K562 (cell line): ENCODE results near the gene IL6R. TPM values are rescaled to one million over a fixed set of nuclear protein-coding genes. Genes with fewer than 3 reads are reported as not detected.

Source experiments
- ATAC-seq: fragments of 200-7000 bp; cut with Tn5 transposase; 3 replicates; pipeline ENCODE4 v1.9.1; 2020; ENCODE audit warnings: moderate library complexity
- BruUV-seq: library from RNA; stranded (reverse); fragments of 400-500 nt; replicated peaks from 2 replicates; lab custom pipeline; 2021; lab: Mats Ljungman, UMichigan
- CTCF ChIA-PET: fragments of 300-600 bp; formaldehyde crosslinking; extraction: SDS; loops from one replicate; lab custom pipeline; 2021; ENCODE audit warnings: low intra/inter-chr PET ratio; lab: Yijun Ruan, JAX
- POLR2A ChIA-PET: fragments of 300-600, 350-650 bp; sonication (Branson Sonifier 250); formaldehyde crosslinking; extraction: SDS; loops from one replicate; lab custom pipeline; 2021; ENCODE audit warnings: antibody characterized with exemption, inconsistent platforms; lab: Yijun Ruan, JAX
- DNase-seq, 4 experiments: peaks; one replicate each; pipeline versions ENCODE4 v3.0.0 to v3.0.0-alpha.2; 2011 to 2018; ENCODE audit warnings: low spot score in 3 of 4, mixed read lengths in 3 of 4; ENCODE audit errors: extremely low read depth in 1 of 4
- FAIRE-seq: peaks from 2 replicates; lab custom pipeline; 2011; peaks lifted over from hg19 to GRCh38; lab: Jason Lieb, UNC
- H2AFZ ChIP-seq: 2 replicates; pipeline ENCODE4 v1.6.0; 2011; ENCODE audit warnings: low read depth, low read length, control low read depth, inconsistent platforms
- H3K27ac ChIP-seq: fragments of 200-600 bp; 3 replicates; pipeline ENCODE4 v1.8.0; 2011; ENCODE audit warnings: low read depth, mild to moderate bottlenecking, control low read depth, inconsistent platforms, low read length, moderate library complexity, mixed read lengths; ENCODE audit errors: extremely low read depth
- H3K27me3 ChIP-seq, 2 experiments: fragments of 300-600 bp in 1 of 2; 2 replicates in 1 of 2; 3 replicates in 1 of 2; pipeline versions ENCODE4 v1.6.0 to v1.8.0; 2011; ENCODE audit warnings: inconsistent platforms in 2 of 2, low read length in 2 of 2, mild to moderate bottlenecking in 1 of 2, mixed read lengths in 1 of 2, moderate library complexity in 1 of 2; ENCODE audit not compliant: control insufficient read depth in 2 of 2, insufficient read depth in 2 of 2
- H3K36me3 ChIP-seq: fragments of 300-600 bp; 3 replicates; pipeline ENCODE4 v1.8.0; 2011; ENCODE audit warnings: mild to moderate bottlenecking, low read length, inconsistent platforms; ENCODE audit not compliant: control insufficient read depth, insufficient read depth
- H3K4me1 ChIP-seq, 2 experiments: fragments of 200-600 bp in 1 of 2; replicated peaks in 1 of 2; 2 replicates in 1 of 2; 3 replicates in 1 of 2; pipeline versions ENCODE4 v1.5.1 to v1.8.0; 2011; ENCODE audit warnings: inconsistent platforms in 2 of 2, low read length in 2 of 2, mild to moderate bottlenecking in 1 of 2, mixed read lengths in 1 of 2, moderate library complexity in 1 of 2; ENCODE audit not compliant: control insufficient read depth in 2 of 2, insufficient read depth in 2 of 2
- H3K4me2 ChIP-seq: 2 replicates; pipeline ENCODE4 v1.6.1; 2011; ENCODE audit warnings: low read length, control low read depth, inconsistent platforms, mixed read lengths; ENCODE audit not compliant: insufficient read depth
- H3K4me3 ChIP-seq: fragments of 200-600 bp; sonication (generic), shearing (Covaris generic); 2 replicates; pipeline ENCODE4 v1.5.1; 2016; ENCODE audit warnings: control low read depth, inconsistent platforms
- H3K79me2 ChIP-seq: fragments of 200-600 bp; 3 replicates; pipeline ENCODE4 v1.8.0; 2011; ENCODE audit warnings: low read length, inconsistent platforms; ENCODE audit not compliant: control insufficient read depth, insufficient read depth
- H3K9ac ChIP-seq, 2 experiments: 2 replicates each; pipeline versions ENCODE4 v1.6.0 to v1.6.1; 2011; ENCODE audit warnings: low read depth in 2 of 2, low read length in 2 of 2, control low read depth in 1 of 2, inconsistent platforms in 1 of 2, mild to moderate bottlenecking in 1 of 2, mixed read lengths in 1 of 2; ENCODE audit not compliant: insufficient read depth in 1 of 2
- H3K9me1 ChIP-seq: one replicate; pipeline ENCODE4 v1.6.0; 2011; ENCODE audit warnings: inconsistent platforms, mild to moderate bottlenecking, low read length, moderate library complexity; ENCODE audit not compliant: control insufficient read depth, insufficient read depth
- H3K9me3 ChIP-seq: replicated peaks from 2 replicates; pipeline ENCODE4 v1.5.1; 2011; ENCODE audit warnings: low read depth, low read length, inconsistent platforms; ENCODE audit not compliant: control insufficient read depth, insufficient read depth
- H4K20me1 ChIP-seq: replicated peaks from 2 replicates; pipeline ENCODE4 v1.6.1; 2011; ENCODE audit warnings: low read length, inconsistent platforms, mixed read lengths; ENCODE audit not compliant: control insufficient read depth, insufficient read depth
- ARID1B ChIP-seq: fragments of 450-650 bp; IDR thresholded peaks from 2 replicates; pipeline ENCODE4 v1.6.1; 2016; ENCODE audit warnings: antibody characterized with exemption, mild to moderate bottlenecking, inconsistent platforms
- EHMT2 ChIP-seq: fragments of 450-650 bp; IDR thresholded peaks from 2 replicates; pipeline ENCODE4 v1.6.1; 2018; ENCODE audit warnings: antibody characterized with exemption
- FOSL1 ChIP-seq: fragments of 200-800 bp; sonication (Bioruptor generic); conservative IDR thresholded peaks from 2 replicates; pipeline ENCODE4 v1.6.1; 2016; ENCODE audit warnings: missing genetic modification characterization, missing compliant biosample characterization
- JUN ChIP-seq, 2 experiments: sonication (generic) in 1 of 2; formaldehyde crosslinking in 1 of 2; IDR thresholded peaks; 2 replicates each; pipeline versions ENCODE4 v1.6.1 to v1.8.0; 2012 to 2022; ENCODE audit warnings: borderline replicate concordance in 2 of 2, mild to moderate bottlenecking in 2 of 2, improper control_type of control experiment in 1 of 2, low read depth in 1 of 2, low read length in 1 of 2, missing genetic modification reagents in 1 of 2
- JUNB ChIP-seq: fragments of 450-650 bp; formaldehyde crosslinking; conservative IDR thresholded peaks from 2 replicates; pipeline ENCODE4 v1.4.0; 2020; ENCODE audit warnings: mild to moderate bottlenecking
- JUND ChIP-seq, 2 experiments: IDR thresholded peaks; 2 replicates in 1 of 2; 3 replicates in 1 of 2; pipeline ENCODE4 v1.6.1; 2011; ENCODE audit warnings: borderline replicate concordance in 2 of 2, low read depth in 2 of 2, low read length in 2 of 2, improper control_type of control experiment in 1 of 2, missing biosample characterization in 1 of 2, missing genetic modification characterization in 1 of 2, missing genetic modification reagents in 1 of 2
- MIER1 ChIP-seq: fragments of 450-650 bp; IDR thresholded peaks from 2 replicates; pipeline ENCODE4 v1.6.1; 2016; ENCODE audit warnings: antibody characterized with exemption, mild to moderate bottlenecking, low read depth
- PCBP1 ChIP-seq: fragments of 200-400 bp; formaldehyde crosslinking; IDR thresholded peaks from 2 replicates; pipeline ENCODE4 v1.6.1; 2018; ENCODE audit warnings: mild to moderate bottlenecking, low read depth, low read length; ENCODE audit not compliant: poor library complexity, severe bottlenecking
- POLR3A ChIP-seq: IDR thresholded peaks from 2 replicates; pipeline ENCODE4 v1.6.1; 2011; ENCODE audit warnings: borderline replicate concordance, mild to moderate bottlenecking, moderate library complexity; ENCODE audit not compliant: insufficient read length, insufficient read depth; ENCODE audit errors: extremely low read depth
- PTBP1 ChIP-seq: fragments of 200-400 bp; formaldehyde crosslinking; IDR thresholded peaks from 2 replicates; pipeline ENCODE4 v1.6.1; 2017; ENCODE audit warnings: low read depth, low read length
- RB1 ChIP-seq: fragments of 450-650 bp; IDR thresholded peaks from 2 replicates; pipeline ENCODE4 v1.6.1; 2017; ENCODE audit warnings: low read depth, mild to moderate bottlenecking
- RBM15 ChIP-seq: fragments of 200-400 bp; formaldehyde crosslinking; IDR thresholded peaks from 2 replicates; pipeline ENCODE4 v1.6.1; 2018; ENCODE audit warnings: mild to moderate bottlenecking, low read length, moderate library complexity; ENCODE audit not compliant: insufficient read depth
- RFX7 ChIP-seq: fragments of 250-450 bp; sonication (Bioruptor Pico); IDR thresholded peaks from 2 replicates; pipeline ENCODE4 v1.5.1; 2021; ENCODE audit warnings: mild to moderate bottlenecking
- SIN3B ChIP-seq: fragments of 450-650 bp; IDR thresholded peaks from 2 replicates; pipeline ENCODE4 v1.6.1; 2017; ENCODE audit warnings: low read depth, mild to moderate bottlenecking, moderate library complexity
- SMARCA4 ChIP-seq: fragments of 450-650 bp; IDR thresholded peaks from 2 replicates; pipeline ENCODE4 v1.6.1; 2016
- SOX6 ChIP-seq: fragments of 450-650 bp; IDR thresholded peaks from 2 replicates; pipeline ENCODE4 v1.6.1; 2014; ENCODE audit warnings: mild to moderate bottlenecking
- TGIF2 ChIP-seq: sonication (generic); formaldehyde crosslinking; IDR thresholded peaks from 2 replicates; pipeline ENCODE4 v1.8.1; 2022; ENCODE audit warnings: mild to moderate bottlenecking, missing genetic modification reagents, moderate library complexity
- WGBS: fragments of 100-300 bp; shearing (Covaris generic); methylation state at CpG from one replicate; pipeline ENCODE4 v1.1.6; 2016; ENCODE audit warnings: low coverage, mixed read lengths; ENCODE audit not compliant: insufficient coverage; ENCODE audit errors: missing lambda C conversion rate; 5-methylcytosine and 5-hydroxymethylcytosine counted together
- in situ Hi-C: fragments of 300-500 bp; cut with MboI; formaldehyde crosslinking; loops from 4 replicates; pipeline ENCODE4 v1.15.0; 2018; ENCODE audit warnings: inconsistent platforms, mixed read lengths
- intact Hi-C: fragments of 100-400 bp; cut with micrococcal nuclease; formaldehyde crosslinking; loops from 2 replicates; pipeline ENCODE4 v1.14.2; 2022
- polyA plus RNA-seq, 8 experiments: library from polyadenylated mRNA; depleted of rRNA in 4 of 8; stranded (reverse) in 5 of 8; unstranded in 3 of 8; fragments of >200 nt; fragmentation: Nextera tagmentation in 2 of 8; fragmentation: Illumina TruSeq in 1 of 8; extraction: Ambion mirVana in 2 of 8; extraction: Trizol in 1 of 8; gene quantifications; 2 replicates each; pipeline versions ENCODE4 v1.2.1 to v1.2.3, GENCODE V29; 2011 to 2014; ENCODE audit warnings: inconsistent platforms in 1 of 8, missing spikeins in 1 of 8
- total RNA-seq, 7 experiments: library from RNA; depleted of rRNA in 6 of 7; stranded (reverse); fragments of >200 nt in 6 of 7; fragmentation: Illumina TruSeq in 2 of 7; extraction: Trizol in 2 of 7; gene quantifications; 2 replicates each; pipeline versions ENCODE4 v1.2.1 to v1.2.3, GENCODE V29; 2011 to 2021; ENCODE audit warnings: low replicate concordance in 1 of 7
- TF ChIP-seq, protein P1 (sequence below), 2 experiments: fragments of 450-650 bp in 1 of 2; sonication (generic) in 1 of 2; formaldehyde crosslinking in 1 of 2; IDR thresholded peaks in 1 of 2; conservative IDR thresholded peaks in 1 of 2; 2 replicates each; pipeline versions ENCODE4 v1.6.1 to v1.8.1; 2016 to 2023; ENCODE audit warnings: mild to moderate bottlenecking in 2 of 2, moderate library complexity in 2 of 2, inconsistent platforms in 1 of 2, missing genetic modification reagents in 1 of 2
- TF ChIP-seq, protein P2 (sequence below): sonication (generic); formaldehyde crosslinking; IDR thresholded peaks from 2 replicates; pipeline ENCODE4 v1.8.0; 2022; ENCODE audit warnings: mild to moderate bottlenecking, missing genetic modification reagents

IL6R gene
- total and polyA plus RNA-seq, 9 of the 15 experiments (the other 6 are each of a cell fraction or from before 2014, with no cell fraction given) = 0.05 to 1.1 (median 0.11) TPM; not detected in 2

DNA sequence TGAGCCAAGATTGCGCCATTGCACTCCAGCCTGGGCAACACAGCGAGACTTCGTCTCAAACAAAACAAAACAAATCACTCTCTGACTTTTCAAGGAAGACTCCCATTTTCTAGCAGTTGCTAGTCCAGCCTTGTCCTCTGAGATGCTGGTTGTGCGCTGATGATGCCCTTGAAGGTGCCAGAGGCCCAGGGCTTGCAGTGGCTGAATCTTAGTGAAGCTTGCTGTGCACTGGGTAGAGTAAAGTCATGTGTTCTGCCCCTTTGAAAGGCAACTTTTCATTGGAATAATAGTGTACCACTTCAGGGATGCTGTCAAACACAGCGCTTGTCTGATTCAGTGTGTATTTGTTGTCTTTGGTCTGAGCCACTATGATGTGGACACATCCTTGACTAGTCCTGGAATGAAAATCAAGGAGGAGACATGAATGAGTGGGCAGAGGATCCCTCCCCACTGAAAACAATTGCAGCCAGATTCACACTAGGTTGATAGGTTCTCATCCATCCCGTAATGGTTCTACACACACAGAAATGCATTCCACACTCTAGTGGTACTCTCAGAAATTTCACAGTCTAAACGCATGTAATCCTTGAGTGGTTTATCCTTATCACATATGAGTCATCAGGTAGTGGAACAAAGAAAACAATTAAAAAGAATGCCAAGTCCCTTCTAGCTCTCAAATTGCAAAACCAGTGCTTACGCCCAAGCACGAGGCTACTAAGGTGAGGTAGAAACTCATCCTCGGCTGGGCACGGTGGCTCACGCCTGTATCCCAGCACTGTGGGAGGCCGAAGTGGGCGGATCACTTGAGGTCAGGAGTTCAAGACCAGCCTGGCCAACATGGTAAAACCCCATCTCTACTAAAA, 79.0 kb downstream of the IL6R start:
- ATAC-seq (no peak; the same call in 2 of the 3 replicates), DNase-seq (no peak), FAIRE-seq (no peak)
- Histone ChIP-seq H3K4me2 (no peak overlapping the region), H3K9me3 (no peaks in the 10 kb centered on the region), H3K4me3 (no peak overlapping the region), H3K27ac (no peak overlapping the region), H3K79me2 (no peaks in the 10 kb centered on the region), H3K4me1 (peaks cover 5% of the 10 kb centered on the region in 2 experiments; a peak in 4 of 5 replicates), H2AFZ (no peak overlapping the region), H3K9ac (no peak overlapping the region), H3K9me1 (no peaks in the 10 kb centered on the region), H3K36me3 (no peaks in the 10 kb centered on the region), H3K27me3 (peaks cover 3 to 7% of the 10 kb centered on the region in 2 experiments; a peak in 1 of 5 replicates), H4K20me1 (no peaks in the 10 kb centered on the region)
- POLR2A ChIA-PET = no interaction called here
- WGBS = 23% methylated on average over 14 of the region's 14 CpGs
- in situ Hi-C loops = no loop called here
- intact Hi-C loops = loop anchor here (5.0 kb wide), 1 partner anchor 393 kb away; no protein-coding TSS in a partner anchor
- no TSS peak for BruUV-seq
- CTCF ChIA-PET = no interaction called here
- TF ChIP-seq SIN3B = no peak
- TF ChIP-seq MIER1 = no peak
- peak; percentile 56 for TF ChIP-seq JUN (IDR thresholded peaks at IDR 0.05; ENCODE audit: borderline replicate concordance, low read depth, low read length)
- no peak for TF ChIP-seq JUN (CRISPR knock-in tag; IDR thresholded peaks at IDR 0.05; ENCODE audit: borderline replicate concordance)
- TF ChIP-seq SMARCA4 = peak; percentile 42; the same call in 1 of the 2 replicates
- TF ChIP-seq PTBP1 = no peak
- TF ChIP-seq JUND (IDR thresholded peaks at IDR 0.05; ENCODE audit: borderline replicate concordance, low read depth, low read length) = peak; percentile 85
- peak; percentile 80; the same call in 1 of the 3 replicates for TF ChIP-seq JUND (tag; IDR thresholded peaks at IDR 0.05; ENCODE audit: borderline replicate concordance, low read depth, low read length)
- TF ChIP-seq, protein P1, sequence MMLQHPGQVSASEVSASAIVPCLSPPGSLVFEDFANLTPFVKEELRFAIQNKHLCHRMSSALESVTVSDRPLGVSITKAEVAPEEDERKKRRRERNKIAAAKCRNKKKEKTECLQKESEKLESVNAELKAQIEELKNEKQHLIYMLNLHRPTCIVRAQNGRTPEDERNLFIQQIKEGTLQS (IDR thresholded peaks at IDR 0.05) = peak; percentile 87
- TF ChIP-seq, protein P1 (CRISPR knock-in tag; conservative IDR thresholded peaks at IDR 0.05) = no peak
- TF ChIP-seq ARID1B = peak; percentile 56
- peak; percentile 81 for TF ChIP-seq SOX6
- TF ChIP-seq PCBP1 = no peak
- TF ChIP-seq, protein P2, sequence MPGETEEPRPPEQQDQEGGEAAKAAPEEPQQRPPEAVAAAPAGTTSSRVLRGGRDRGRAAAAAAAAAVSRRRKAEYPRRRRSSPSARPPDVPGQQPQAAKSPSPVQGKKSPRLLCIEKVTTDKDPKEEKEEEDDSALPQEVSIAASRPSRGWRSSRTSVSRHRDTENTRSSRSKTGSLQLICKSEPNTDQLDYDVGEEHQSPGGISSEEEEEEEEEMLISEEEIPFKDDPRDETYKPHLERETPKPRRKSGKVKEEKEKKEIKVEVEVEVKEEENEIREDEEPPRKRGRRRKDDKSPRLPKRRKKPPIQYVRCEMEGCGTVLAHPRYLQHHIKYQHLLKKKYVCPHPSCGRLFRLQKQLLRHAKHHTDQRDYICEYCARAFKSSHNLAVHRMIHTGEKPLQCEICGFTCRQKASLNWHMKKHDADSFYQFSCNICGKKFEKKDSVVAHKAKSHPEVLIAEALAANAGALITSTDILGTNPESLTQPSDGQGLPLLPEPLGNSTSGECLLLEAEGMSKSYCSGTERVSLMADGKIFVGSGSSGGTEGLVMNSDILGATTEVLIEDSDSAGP (CRISPR knock-in tag) = 0 out of 2 replicates have a peak, but pooled peaks have one; percentile 19
- TF ChIP-seq JUNB (CRISPR knock-in tag) = peak; percentile 42; the same call in 1 of the 2 replicates
- TF ChIP-seq POLR3A = no peak
- no peak for TF ChIP-seq TGIF2
- TF ChIP-seq FOSL1 = peak; percentile 94
- no peak for TF ChIP-seq RBM15
- TF ChIP-seq RB1 = no peak
- TF ChIP-seq EHMT2 = no peak
- no peak for TF ChIP-seq RFX7
